Measurements from ENCODE around the gene CHN1. TPM values are rescaled to one million over a fixed set of nuclear protein-coding genes. Genes with fewer than 3 reads are reported as not detected.

The CHN1 gene, protein sequence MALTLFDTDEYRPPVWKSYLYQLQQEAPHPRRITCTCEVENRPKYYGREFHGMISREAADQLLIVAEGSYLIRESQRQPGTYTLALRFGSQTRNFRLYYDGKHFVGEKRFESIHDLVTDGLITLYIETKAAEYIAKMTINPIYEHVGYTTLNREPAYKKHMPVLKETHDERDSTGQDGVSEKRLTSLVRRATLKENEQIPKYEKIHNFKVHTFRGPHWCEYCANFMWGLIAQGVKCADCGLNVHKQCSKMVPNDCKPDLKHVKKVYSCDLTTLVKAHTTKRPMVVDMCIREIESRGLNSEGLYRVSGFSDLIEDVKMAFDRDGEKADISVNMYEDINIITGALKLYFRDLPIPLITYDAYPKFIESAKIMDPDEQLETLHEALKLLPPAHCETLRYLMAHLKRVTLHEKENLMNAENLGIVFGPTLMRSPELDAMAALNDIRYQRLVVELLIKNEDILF
- polyA plus RNA-seq (ENCODE audit: insufficient read length in 4 of 4) = 10 to 100 TPM; 18.4 to 29.8 (median 28.1) TPM

GRCh38 chr2:175004980-175005732, at the start of gene CHN1:
Gene CHN1, minus strand, starts transcription at chr2:175005381. Its CDS starts 469 bp downstream, at chr2:175004912.
- no peak for DNase-seq (ENCODE audit: low read depth in 4 of 4, low spot score in 3 of 4)

DNA sequence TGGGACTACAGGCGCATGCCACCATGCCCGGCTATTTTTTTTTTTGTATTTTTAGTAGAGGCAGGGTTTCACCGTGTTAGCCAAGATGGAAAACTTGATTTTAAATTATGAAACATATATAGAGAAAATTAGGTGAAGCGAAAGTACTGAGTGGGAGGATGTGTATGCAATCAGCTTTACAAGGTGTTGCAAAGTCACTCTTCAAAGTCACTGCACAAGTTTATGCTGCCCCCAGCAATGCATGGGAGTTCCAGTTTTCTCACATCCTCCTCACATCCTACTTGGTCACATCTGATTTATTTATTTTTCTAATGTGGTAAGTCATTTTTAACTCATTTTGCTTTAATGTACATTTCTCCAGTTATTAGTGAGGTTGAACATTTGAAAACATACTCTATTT, 49.2 kb upstream of the CHN1 start:
- DNase-seq (ENCODE audit: low read depth in 4 of 4, low spot score in 3 of 4) = no peak

DNA sequence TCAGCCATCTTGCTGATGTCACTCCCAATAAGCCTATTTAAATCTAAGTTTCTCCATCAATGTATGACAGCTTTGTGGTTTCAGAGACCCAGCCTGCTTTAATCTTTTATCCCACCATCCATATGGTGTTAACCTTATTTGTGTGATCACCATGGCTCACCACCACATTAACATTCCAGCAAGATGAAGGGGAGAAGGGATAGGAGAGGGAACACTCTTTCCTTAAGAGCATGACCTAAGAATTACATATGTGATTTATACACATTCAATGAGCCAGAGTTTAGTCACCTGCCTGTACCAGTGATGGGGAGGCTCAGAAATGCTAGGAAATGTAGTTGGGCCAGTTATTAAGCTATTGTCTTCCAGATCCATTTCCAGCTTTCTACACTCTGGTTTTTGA, 44.5 kb upstream of the CHN1 start:
- DNase-seq (ENCODE audit: low read depth in 4 of 4, low spot score in 3 of 4) = no peak

- no peak for DNase-seq (ENCODE audit: low read depth in 4 of 4, low spot score in 3 of 4)
Observed at GRCh38 chr2:175048275-175048674, 43.1 kb upstream of the CHN1 start.

- DNase-seq (ENCODE audit: low read depth in 4 of 4, low spot score in 3 of 4) = no peak
Observed at GRCh38 chr2:175039490-175039889, 34.3 kb upstream of the CHN1 start.

GRCh38 chr2:175039031-175039430, 33.9 kb upstream of the CHN1 start:
- DNase-seq (ENCODE audit: low read depth in 4 of 4, low spot score in 3 of 4) = no peak

DNA sequence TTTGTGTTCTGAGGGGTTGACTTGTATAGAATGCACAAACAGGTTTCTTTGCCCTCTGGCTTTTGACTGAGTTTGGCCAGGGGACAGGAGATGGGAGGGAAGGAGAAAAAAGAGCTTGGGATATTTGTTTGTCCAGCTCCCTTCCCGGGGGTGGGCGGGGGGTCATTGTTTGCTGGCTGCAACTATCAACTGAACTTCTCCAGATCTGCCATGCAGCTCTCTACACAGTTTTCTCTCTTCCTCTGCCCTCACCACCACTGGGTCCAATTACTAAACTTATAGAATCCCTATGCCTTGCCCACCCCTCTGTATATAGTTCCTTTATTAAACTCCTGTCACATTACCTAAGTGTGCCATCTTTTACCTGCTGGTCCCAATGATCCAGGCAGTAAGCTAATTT, 32.8 kb upstream of the CHN1 start:
- DNase-seq (ENCODE audit: low read depth in 4 of 4, low spot score in 3 of 4) = no peak

DNA sequence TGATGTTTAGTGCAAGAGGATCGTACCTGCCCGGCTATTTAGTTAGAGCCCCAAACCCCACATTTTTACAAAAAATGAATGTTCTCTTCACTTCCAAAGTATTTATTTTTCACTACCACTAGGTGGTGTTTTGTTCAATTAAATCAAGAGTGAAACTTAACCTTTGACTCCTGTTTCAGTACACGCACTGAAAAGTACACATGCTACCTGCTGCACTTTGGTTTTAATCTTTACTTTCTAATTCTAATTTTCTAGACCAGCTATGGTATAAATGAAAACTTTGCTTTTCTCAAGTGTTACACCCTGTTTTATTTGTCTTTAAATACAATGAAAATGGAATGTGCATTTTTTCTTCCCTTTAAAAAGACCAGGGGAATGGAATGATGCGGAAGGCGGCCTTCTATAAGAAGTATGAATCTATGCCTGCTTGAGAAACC, 31.4 kb upstream of the CHN1 start:
- no peak for DNase-seq (ENCODE audit: low read depth in 4 of 4, low spot score in 3 of 4)

DNA sequence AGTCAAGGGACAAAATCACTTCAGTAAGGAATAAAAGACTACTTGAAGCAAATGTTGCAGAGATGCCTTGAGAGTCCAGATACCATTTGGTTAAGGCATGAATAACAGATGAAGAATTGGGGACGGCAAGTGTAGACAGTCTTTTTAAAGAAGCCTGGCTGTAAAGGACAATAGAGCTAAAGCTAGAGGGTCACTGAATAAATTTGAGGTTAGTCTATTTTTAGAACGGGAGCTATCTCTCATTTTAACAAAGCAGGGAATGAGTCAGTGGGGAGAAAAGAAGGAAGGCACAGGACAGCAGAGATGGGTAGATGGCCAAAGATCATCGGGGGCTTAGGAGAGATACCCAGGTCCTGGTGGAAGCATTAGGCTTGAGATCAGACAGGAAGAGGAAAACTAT, 30.6 kb upstream of the CHN1 start:
- DNase-seq (ENCODE audit: low read depth in 4 of 4, low spot score in 3 of 4) = no peak

DNA sequence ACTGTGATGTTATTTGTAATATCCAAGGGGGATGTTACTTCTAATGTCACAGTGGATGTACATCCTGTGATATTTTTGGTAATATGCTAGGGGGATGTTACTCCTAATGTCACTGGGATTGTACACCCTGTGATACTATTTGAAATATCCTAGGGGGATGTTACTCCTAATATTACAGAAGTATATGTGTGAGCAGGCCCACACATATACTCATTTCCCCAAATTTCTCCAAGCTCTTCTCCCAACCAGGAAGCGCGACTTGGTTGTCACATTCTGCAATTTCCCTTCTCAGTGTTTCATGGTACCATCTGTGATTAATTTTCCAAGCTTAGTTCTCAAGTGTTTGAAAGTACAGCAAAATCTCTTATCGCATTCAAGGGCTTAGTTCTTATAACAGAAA, 29.5 kb upstream of the CHN1 start:
- no peak for DNase-seq (ENCODE audit: low read depth in 4 of 4, low spot score in 3 of 4)

GRCh38 chr2:175030380-175031271, 25.4 kb upstream of the CHN1 start:
- peak in 1 of 4 donors; percentile 20 for DNase-seq (ENCODE audit: low read depth in 4 of 4, low spot score in 3 of 4)

- no peak for DNase-seq (ENCODE audit: low read depth in 4 of 4, low spot score in 3 of 4)
Observed at GRCh38 chr2:175027755-175028154, 22.6 kb upstream of the CHN1 start.

- DNase-seq (ENCODE audit: low read depth in 4 of 4, low spot score in 3 of 4) = no peak
Observed at GRCh38 chr2:175026385-175026784, 21.2 kb upstream of the CHN1 start.

- DNase-seq (ENCODE audit: low read depth in 4 of 4, low spot score in 3 of 4) = no peak
Observed at GRCh38 chr2:175025946-175026345, 20.8 kb upstream of the CHN1 start.

DNA sequence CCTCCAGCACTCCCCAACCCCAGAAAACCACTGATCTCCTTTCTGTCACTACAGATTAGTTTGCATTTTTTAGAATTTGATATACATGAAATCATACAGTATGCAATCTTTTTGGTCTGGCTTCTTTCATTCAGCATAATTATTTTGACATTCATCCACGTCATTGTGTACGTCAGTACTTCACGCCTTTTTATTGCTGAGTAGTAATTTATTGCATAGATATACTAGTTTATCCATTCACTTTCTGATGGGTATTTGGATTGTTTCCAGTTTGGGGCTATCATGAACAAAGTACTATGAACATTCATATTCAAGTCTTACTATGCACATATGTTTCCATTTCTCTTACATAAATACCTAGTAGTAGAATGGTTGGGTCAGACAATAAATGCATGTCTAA, 20.1 kb upstream of the CHN1 start:
- no peak for DNase-seq (ENCODE audit: low read depth in 4 of 4, low spot score in 3 of 4)

DNA sequence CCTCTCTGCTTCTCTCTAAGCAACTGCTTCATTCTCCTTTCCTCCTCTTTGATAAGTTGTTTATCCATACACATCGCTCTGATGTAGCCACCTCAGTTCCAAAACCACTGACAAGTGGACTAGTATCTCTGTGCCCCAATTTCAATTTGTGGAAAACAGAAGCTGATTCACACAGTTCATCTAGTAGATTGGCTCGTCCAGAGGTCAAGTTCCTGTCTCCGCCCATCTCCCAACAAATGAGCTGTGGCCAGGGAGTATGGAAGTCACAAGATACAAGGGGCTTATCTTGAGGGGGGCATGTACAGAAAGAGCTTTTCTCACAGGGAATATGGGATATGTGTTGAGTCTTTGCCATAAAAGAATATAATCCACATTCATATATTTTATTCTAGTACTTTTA, 17.7 kb upstream of the CHN1 start:
- no peak for DNase-seq (ENCODE audit: low read depth in 4 of 4, low spot score in 3 of 4)

DNA sequence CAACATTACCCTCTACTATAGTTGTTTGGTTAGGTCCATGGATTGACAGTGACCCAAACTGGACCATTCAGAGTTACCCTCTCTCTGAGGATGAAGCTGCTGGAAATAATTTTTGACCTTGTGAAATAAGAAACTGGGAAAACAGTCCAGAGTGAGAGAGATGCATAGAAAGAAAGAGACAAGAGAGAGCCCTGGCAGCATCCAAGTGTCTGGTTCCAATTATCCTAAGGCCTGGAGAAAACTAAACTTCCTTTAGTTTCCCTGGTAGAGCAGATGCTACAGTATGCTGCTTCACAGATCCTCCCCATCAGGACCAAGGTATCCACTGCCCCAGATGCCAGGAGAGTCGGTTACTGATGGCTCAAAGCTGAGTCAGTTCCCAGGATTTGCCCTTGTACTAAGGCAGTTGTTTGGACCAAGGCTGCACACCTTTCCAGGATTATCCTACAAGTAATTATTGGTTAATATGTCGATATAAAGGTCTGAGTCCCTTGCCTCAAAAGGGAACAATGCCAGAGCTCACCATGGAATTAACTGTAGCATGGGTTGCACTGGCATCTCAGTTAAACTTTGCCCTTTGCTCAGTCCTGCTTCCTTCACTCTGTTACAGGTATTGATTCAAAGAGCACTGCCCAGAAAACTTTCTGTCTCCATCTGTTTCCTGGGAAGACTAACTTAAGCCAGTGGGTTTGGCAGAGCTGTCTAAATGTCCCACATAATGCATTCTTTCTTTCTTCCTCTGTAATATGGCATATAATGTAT, 14.6 kb upstream of the CHN1 start:
- DNase-seq (ENCODE audit: low read depth in 4 of 4, low spot score in 3 of 4) = no peak

GRCh38 chr2:175017618-175018414, 12.6 kb upstream of the CHN1 start:
- DNase-seq (ENCODE audit: low read depth in 4 of 4, low spot score in 3 of 4) = no peak

GRCh38 chr2:175015340-175015739, 10.2 kb upstream of the CHN1 start:
- DNase-seq (ENCODE audit: low read depth in 4 of 4, low spot score in 3 of 4) = no peak

All from left renal pelvis (tissue), 4 donors.